Pancreas (tissue), 10 donors: ENCODE results near the gene DPM2. TPM values are rescaled to one million over a fixed set of nuclear protein-coding genes. Genes with fewer than 3 reads are reported as not detected.

Source experiments
- ATAC-seq, 4 donors: fragments of 200-7000 bp; cut with Tn5 transposase; one replicate each; pipeline versions ENCODE4 v1.8.0 to v1.9.1; 2020; ENCODE audit warnings: mild to moderate bottlenecking in 4 of 4, moderate library complexity in 4 of 4
- DNase-seq, 6 donors: peaks; one replicate each; pipeline ENCODE4 v3.0.0-alpha.2; 2020
- FAIRE-seq: peaks from 2 replicates; lab custom pipeline; 2012; peaks lifted over from hg19 to GRCh38; lab: Jason Lieb, UNC
- H3K27ac ChIP-seq, 4 donors: fragments of 200-600 bp; sonication (generic); 1 replicate in 3 of 4; 2 replicates in 1 of 4; pipeline versions ENCODE4 v1.5.0 to v1.8.0; 2020
- H3K27me3 ChIP-seq, 4 donors: fragments of 200-600 bp; one replicate each; pipeline ENCODE4 v1.8.0; 2021
- H3K36me3 ChIP-seq, 3 donors: fragments of 200-600 bp; sonication (generic) in 1 of 3; one replicate each; pipeline versions ENCODE4 v1.5.0 to v1.8.0; 2020 to 2021
- H3K4me1 ChIP-seq, 3 donors: fragments of 200-600 bp; one replicate each; pipeline ENCODE4 v1.8.0; 2021
- H3K4me3 ChIP-seq, 4 donors: fragments of 200-600 bp; sonication (generic) in 2 of 4; one replicate each; pipeline versions ENCODE4 v1.5.0 to v1.8.0; 2020 to 2021
- H3K9me3 ChIP-seq, 4 donors: fragments of 200-600 bp; one replicate each; pipeline ENCODE4 v1.8.0; 2021
- WGBS, 2 donors: extraction: QIAGEN DNeasy Blood & Tissue Kit; methylation state at CpG; one replicate each; pipeline ENCODE4 v1.1.7; 2013; 5-methylcytosine and 5-hydroxymethylcytosine counted together
- intact Hi-C, 3 donors: fragments of 100-400 bp; cut with DNase I; formaldehyde crosslinking; loops; one replicate each; pipeline versions ENCODE4 v1.11.1 to v1.14.2; 2022
- polyA plus RNA-seq, 2 donors: library from polyadenylated mRNA; stranded (reverse); fragments of 200-250 nt; gene quantifications; one replicate each; pipeline ENCODE4 v1.2.3, GENCODE V29; 2013
- total RNA-seq, 6 donors: library from RNA; stranded (reverse); fragmentation: NEBNext Ultra II Directional in 4 of 6; extraction: Animal tissue kit (Norgen Biotek cat#: 25700) in 4 of 6; gene quantifications; one replicate each; pipeline versions ENCODE4 v1.2.1 to v1.2.4, GENCODE V29; 2021 to 2023
- TF ChIP-seq, protein P1 (sequence below), 4 donors: fragments of 200-600 bp; sonication (generic) in 3 of 4; IDR thresholded peaks; one replicate each; pipeline versions ENCODE4 v1.5.0 to v1.8.0; 2021; ENCODE audit warnings: antibody characterized with exemption in 4 of 4
- donor health status: healthy with polysubstance abuse.
- donor health status: DM: no; HTN: no; CAD: no; lungs with moderate emphysema.
- donor health status: DM: no; HTN: no; CAD: no.
- donor health status: control.
- donor health status: control.
- donor health status: Bipolar disorder and iron deficiency.
- donor health status: DM: yes; HTN: yes; CAD: no.
- donor health status: DM: no; HTN: no; CAD: no.
- donor health status: DM: no; HTN: no; CAD: no.
- donor health status: DM: yes; HTN: yes; CAD: no.

The DPM2 gene
- total and polyA plus RNA-seq, 8 donors, result 19.6 to 56.8 (median 27.8) TPM

DNA sequence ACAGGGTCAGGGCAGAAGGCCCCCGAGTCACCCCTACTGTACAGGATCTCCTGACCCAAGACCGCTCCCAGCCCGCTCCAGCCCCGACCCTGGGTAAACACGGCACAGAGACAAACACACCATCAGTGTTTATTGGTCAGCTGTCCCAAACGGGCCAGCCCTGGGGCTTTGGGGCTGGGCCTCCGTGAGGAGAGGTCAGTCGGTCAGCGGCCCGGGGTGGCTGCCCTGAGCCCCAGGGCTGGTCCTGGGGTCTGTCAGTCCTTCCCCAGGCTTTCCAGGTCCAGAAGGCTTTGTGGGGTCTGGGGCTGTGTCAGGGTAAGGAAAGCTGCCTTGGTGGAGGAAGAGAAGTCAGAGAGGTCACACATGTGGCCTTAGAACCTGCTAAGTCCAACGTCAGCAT is 2.7 kb downstream of the DPM2 start:
- DNase-seq (peak in 2 of 6 donors; percentile 40 to 66), FAIRE-seq (no peak), ATAC-seq (no peak)
- WGBS, 2 donors, result 71 to 75% methylated on average over 11 of the region's 11 CpGs
- Histone ChIP-seq H3K9me3 (no peaks in the 10 kb centered on the region), H3K36me3 (no peaks in the 10 kb centered on the region), H3K4me1 (peaks cover 7 to 19% (median 10%) of the 10 kb centered on the region in 3 donors), H3K4me3 (no peak overlapping the region), H3K27ac (no peak overlapping the region), H3K27me3 (no peaks in the 10 kb centered on the region)
- TF ChIP-seq, protein P1, sequence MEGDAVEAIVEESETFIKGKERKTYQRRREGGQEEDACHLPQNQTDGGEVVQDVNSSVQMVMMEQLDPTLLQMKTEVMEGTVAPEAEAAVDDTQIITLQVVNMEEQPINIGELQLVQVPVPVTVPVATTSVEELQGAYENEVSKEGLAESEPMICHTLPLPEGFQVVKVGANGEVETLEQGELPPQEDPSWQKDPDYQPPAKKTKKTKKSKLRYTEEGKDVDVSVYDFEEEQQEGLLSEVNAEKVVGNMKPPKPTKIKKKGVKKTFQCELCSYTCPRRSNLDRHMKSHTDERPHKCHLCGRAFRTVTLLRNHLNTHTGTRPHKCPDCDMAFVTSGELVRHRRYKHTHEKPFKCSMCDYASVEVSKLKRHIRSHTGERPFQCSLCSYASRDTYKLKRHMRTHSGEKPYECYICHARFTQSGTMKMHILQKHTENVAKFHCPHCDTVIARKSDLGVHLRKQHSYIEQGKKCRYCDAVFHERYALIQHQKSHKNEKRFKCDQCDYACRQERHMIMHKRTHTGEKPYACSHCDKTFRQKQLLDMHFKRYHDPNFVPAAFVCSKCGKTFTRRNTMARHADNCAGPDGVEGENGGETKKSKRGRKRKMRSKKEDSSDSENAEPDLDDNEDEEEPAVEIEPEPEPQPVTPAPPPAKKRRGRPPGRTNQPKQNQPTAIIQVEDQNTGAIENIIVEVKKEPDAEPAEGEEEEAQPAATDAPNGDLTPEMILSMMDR (IDR thresholded peaks at IDR 0.05), result no peak
- intact Hi-C loops, result no loop called here

DNA sequence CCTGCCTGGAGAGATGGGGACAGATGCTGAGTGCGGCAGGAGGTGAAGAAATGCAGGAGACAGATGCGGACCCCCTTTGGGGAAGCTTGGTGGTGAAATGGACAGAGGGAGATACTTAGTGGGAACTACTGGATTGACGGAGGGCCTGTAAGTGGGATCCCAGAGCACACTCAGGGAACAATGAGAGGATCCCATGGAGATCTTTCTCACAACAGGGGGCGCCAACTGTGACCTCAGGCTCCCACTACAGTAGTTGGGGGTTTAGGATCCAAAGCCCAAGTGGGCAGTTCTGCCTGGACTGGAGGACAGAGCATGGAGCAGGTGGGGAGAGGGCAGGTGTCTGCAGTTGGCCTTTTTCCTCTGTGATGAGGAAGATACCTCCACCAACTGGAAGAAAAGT is 3.4 kb downstream of the DPM2 start:
- WGBS, 2 donors, result 93 to 94% methylated on average over 4 of the region's 4 CpGs
- TF ChIP-seq, protein P1 (IDR thresholded peaks at IDR 0.05), result no peak
- H3K4me1 ChIP-seq, result peaks cover 7 to 19% (median 10%) of the 10 kb centered on the region in 3 donors
- ATAC-seq (no peak), DNase-seq (peak in 2 of 6 donors; percentile 18 to 30), FAIRE-seq (no peak)
- intact Hi-C loops, result no loop called here
- H3K36me3 ChIP-seq, result no peaks in the 10 kb centered on the region
- H3K9me3 ChIP-seq, result no peaks in the 10 kb centered on the region
- H3K27ac ChIP-seq, result no peak overlapping the region
- no peak overlapping the region for H3K4me3 ChIP-seq
- no peaks in the 10 kb centered on the region for H3K27me3 ChIP-seq

DNA sequence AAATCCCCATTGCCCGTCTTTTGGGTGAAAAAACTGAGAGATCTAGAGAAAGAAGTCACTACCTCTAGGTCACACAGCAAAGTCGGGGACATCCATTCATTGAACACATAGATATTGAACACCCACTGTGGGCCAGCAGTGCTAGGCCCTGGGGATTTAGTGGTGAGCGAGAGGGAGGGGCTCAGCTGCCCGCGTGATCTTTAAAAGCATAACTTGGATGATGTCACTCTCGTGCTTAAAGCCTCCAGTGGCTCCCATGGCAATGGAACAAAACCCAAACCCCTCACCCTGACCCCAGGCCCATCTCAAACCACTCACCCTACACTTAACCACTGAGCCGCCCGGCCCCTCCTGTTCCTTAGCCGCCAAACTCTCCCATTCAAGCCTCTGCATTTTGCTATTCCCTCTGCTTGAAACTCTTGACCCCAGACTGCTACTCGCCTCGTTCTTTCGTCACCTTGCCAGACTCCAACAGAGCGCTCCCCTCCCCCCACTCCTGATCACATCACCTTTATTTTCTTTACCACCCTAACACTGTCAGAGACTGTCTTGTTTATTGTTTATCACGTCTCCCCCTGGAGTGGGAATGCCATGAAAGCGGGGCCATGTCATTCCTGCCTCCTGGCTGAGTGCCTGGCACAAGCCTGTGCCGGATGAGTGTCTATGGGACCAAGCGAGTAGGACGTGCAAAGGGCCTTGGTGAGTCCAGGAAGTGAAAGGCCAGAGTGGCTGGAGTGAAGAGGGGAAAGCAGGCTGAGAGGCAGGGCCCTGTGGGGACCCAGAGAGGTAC is 6.4 kb downstream of the DPM2 start:
- TF ChIP-seq, protein P1 (IDR thresholded peaks at IDR 0.05), result no peak
- 22% methylated on average over 18 of the region's 18 CpGs for WGBS, 2 donors
- DNase-seq, result no peak
- Histone ChIP-seq H3K9me3 (no peaks in the 10 kb centered on the region), H3K36me3 (no peaks in the 10 kb centered on the region), H3K27ac (no peak overlapping the region), H3K4me3 (peak overlapping the region in 2 of 4 donors; percentile 27 to 45), H3K4me1 (peaks cover under 1 to 16% (median 6%) of the 10 kb centered on the region in 3 donors), H3K27me3 (no peaks in the 10 kb centered on the region)
- intact Hi-C loops, result no loop called here
- no peak for FAIRE-seq
- peak in 3 of 4 donors; percentile 1 to 7 (median 4) for ATAC-seq

DNA sequence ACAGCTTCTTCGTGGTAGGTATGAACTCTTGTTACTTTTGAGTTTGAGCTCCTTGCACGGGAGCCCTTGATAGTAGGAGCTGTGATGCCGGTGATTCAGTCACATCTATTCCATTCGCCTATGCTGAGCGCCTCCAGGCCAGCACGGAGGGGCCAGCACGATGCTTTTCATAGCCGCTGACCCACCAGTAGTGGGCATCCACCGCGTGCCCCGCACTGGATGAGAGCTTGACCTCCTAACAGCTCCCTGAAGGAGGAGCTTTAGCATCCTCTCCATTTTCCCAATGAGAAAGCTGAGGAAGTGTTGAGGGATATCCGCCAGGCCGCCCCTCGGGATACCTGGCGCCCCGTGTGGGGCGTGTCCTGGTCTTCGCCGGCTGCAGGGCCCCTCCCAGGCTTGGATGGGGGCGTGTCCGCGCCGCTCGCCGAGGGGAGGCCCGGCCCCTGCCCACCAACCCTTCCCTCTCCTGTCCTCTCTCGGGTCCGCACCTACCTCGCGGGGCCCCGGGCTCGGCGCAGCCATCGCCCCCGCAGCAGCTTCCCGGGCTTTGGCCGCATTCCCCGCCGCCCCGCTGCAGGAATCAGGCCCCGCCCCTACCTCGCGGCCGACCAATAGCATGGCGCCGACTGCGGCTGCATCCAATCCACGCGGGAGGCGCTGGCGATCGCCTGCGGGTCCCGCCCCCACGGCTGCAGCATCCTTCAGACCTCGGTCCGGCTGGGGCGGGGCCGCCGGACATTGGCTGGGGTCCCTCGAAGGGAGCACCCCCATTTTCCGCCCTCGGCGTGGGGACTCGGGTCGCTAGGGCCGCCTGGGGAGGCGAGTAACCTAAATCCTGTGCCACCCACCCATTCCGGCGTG is 7.2 kb downstream of the DPM2 start, which contains the start of gene PIP5KL1:
Gene PIP5KL1, minus strand, starts transcription at position 547 of the 861 bp plus-strand sequence. Its CDS starts 25 bp downstream, at position 522.
- peak; percentile 51 to 78 (median 74) for ATAC-seq
- Histone ChIP-seq H3K27me3 (no peaks in the 10 kb centered on the region), H3K4me3 (peak within 1 kb of the TSS in 3 of 4 donors; percentile 19 to 45 (median 27)), H3K4me1 (peaks cover 0 to 12% (median 4%) of the 10 kb centered on the region in 3 donors), H3K9me3 (no peaks in the 10 kb centered on the region), H3K36me3 (no peaks in the 10 kb centered on the region), H3K27ac (no peak within 1 kb of the TSS)
- intact Hi-C loops, result no loop called here
- WGBS, 2 donors, result 7 to 8% methylated on average over 70 of the region's 70 CpGs
- FAIRE-seq, result no peak
- DNase-seq, result peak in 4 of 6 donors; percentile 76 to 87 (median 82)
- TF ChIP-seq, protein P1 (IDR thresholded peaks at IDR 0.05), result no peak
